Measurements from ENCODE around the gene CXXC5.

DNA sequence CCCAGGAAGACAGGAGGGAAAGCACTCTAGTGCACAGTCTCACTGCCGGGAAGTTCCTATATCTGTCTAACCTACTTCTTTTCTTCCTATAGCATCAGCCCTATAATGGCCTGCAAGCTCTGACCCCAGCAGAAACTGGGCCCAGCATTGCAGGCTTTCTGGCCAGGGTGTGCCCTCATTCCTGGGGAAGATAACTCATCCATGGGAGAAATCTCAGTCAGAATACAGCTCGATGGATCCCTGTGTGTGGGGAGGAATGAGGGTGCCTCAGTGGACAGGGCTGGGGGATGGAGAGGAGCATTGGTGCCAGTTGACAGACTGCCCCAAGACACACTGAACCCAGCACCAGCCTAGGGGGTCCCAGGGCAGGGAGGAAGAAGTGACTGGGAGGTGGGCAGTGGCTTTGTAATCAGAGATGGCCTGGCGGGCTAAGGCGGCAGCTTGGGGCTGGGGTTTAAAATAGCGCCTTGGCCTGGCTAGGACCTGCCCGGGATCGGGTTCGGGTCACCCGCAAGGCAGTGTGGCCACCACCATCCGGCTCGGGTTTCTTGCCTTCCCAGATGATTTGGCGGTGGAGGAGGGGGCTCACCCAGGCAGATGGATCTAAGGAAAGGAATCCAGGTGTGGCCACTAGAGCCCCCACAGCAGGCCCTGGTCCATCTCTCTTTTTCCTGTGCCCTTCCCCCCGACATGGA is 7.6 kb upstream of the CXXC5 start:
- TF ChIP-seq POLR2A (IDR thresholded peaks at IDR 0.05; ENCODE audit: low read depth, low read length) (no peak), POLR2AphosphoS5 (IDR thresholded peaks at IDR 0.05; ENCODE audit: low read depth, low read length) (no peak), TAF1 (IDR thresholded peaks at IDR 0.05; ENCODE audit: borderline replicate concordance, low read depth, low read length) (no peak)

Data from GM12892 (cell line).